B cell (primary cell): Measurements from ENCODE around the gene CPLANE2.

Source experiments
- EZH2 ChIP-seq: IDR thresholded peaks from 2 replicates; pipeline ENCODE4 v1.6.1; 2012; ENCODE audit warnings: borderline replicate concordance, low read depth, mild to moderate bottlenecking, moderate library complexity, low read length; ENCODE audit not compliant: insufficient read depth, poor library complexity, severe bottlenecking
- TF ChIP-seq, protein P1 (sequence below): fragments of 200-600 bp; IDR thresholded peaks from one replicate; pipeline ENCODE4 v1.8.0; 2022; ENCODE audit warnings: antibody characterized with exemption, mild to moderate bottlenecking

DNA sequence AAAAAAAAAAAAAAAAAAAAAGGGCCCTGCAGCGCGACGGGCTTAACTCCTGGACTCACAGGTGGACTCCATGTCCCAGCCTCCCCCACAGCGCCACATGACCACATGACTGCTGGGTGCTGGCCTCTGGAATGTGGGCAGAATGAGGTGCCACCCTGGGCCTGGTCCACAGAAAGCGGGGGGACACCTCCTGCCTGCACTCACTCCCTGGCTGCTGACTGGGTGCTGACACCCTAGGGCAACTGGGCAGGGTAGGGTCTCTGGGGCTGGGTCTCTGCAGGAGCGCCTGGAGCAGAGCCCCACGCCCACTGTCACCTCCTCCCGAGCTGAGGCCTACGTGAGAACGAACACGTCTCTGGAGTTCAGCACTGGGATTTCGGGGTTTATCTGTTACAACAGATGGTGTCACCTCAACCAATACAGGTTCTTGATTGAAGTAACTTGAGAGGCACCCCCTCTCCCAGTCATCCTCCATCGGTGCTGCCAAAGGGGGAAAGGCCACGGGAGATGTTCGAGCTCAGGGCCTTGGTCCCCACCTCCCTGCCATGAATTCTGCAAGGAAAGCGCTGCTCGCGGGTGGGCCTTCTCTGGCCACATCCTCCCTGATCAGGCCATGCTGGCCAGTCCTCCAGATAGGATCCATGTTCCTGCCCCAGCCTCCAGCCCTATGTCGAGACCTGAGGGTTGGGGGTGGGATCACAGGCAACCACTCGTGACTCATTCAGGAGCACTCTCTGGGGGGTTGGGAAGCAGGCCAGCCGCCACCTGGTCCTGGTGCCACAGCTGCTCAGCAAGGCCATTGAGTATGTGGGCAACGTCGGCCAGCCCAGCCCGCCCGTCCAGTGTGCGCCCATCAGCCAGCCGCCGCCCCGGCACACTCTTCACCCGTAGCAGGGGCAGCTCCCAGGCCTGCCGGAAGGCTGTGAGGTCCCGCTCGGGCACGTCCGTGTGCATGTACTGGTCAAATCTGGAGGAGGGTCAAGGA is 5.4 kb downstream of the CPLANE2 start:
- TF ChIP-seq, protein P1, sequence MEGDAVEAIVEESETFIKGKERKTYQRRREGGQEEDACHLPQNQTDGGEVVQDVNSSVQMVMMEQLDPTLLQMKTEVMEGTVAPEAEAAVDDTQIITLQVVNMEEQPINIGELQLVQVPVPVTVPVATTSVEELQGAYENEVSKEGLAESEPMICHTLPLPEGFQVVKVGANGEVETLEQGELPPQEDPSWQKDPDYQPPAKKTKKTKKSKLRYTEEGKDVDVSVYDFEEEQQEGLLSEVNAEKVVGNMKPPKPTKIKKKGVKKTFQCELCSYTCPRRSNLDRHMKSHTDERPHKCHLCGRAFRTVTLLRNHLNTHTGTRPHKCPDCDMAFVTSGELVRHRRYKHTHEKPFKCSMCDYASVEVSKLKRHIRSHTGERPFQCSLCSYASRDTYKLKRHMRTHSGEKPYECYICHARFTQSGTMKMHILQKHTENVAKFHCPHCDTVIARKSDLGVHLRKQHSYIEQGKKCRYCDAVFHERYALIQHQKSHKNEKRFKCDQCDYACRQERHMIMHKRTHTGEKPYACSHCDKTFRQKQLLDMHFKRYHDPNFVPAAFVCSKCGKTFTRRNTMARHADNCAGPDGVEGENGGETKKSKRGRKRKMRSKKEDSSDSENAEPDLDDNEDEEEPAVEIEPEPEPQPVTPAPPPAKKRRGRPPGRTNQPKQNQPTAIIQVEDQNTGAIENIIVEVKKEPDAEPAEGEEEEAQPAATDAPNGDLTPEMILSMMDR = no peak
- TF ChIP-seq EZH2 = no peak
